ENCODE results near the gene GRIA1. TPM values are rescaled to one million over a fixed set of nuclear protein-coding genes. Genes with fewer than 3 reads are reported as not detected.

GRIA1 gene
- total RNA-seq, 1 experiment from 2014 or later = not detected

DNA sequence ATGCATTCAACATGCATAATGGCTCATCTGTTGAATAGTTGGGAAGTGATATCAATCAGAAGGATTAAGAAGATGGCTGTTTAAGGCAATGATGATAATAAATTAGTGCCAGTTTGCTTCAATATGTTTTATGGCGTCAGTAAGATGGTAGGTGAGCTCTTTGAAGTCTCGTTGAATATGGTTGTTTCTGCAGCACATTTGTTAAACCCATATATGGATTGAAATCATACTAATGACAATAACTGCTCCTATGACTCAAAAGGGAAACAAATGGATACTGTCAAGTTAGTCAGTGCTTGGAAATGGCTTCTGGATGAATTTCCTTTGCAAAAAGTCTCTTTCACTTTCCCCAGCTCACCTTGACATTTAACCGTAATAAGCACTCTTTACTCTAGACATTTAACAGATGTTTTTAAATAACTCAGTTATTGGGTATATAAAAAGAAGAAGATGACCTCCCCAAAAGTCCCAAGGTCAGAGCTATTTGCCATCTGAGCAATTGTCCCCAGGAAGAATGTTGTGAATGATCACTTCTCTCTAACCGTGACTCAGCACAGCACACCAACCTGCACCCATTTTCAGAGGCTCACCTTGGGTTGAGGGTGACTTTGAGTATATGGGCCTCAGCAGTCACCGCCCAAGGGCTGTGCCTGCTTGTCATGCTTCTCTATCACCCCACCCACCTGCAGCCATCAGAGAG is 133.4 kb downstream of the GRIA1 start:
- Histone ChIP-seq H3K9me3 (ENCODE audit: low read length) (no peaks in the 10 kb centered on the region), H3K36me3 (ENCODE audit: insufficient read depth, low read length) (no peaks in the 10 kb centered on the region), H3K4me3 (ENCODE audit: low read length) (no peak overlapping the region), H3K4me1 (ENCODE audit: low read length) (no peaks in the 10 kb centered on the region), H3K27me3 (ENCODE audit: low read length) (no peaks in the 10 kb centered on the region), H3K9ac (ENCODE audit: low read length) (no peak overlapping the region), H3K27ac (ENCODE audit: low read length) (no peak overlapping the region), H3K79me2 (ENCODE audit: low read length) (no peaks in the 10 kb centered on the region), H4K20me1 (ENCODE audit: insufficient read depth, low read depth, low read length) (no peaks in the 10 kb centered on the region), H3K9me2 (replicated peaks; ENCODE audit: insufficient read depth, low read length) (no peaks in the 10 kb centered on the region), H2AFZ (ENCODE audit: low read length) (no peak overlapping the region), H3K4me2 (ENCODE audit: low read depth, low read length, poor library complexity, severe bottlenecking) (no peak overlapping the region)
- no peak for DNase-seq

DNA sequence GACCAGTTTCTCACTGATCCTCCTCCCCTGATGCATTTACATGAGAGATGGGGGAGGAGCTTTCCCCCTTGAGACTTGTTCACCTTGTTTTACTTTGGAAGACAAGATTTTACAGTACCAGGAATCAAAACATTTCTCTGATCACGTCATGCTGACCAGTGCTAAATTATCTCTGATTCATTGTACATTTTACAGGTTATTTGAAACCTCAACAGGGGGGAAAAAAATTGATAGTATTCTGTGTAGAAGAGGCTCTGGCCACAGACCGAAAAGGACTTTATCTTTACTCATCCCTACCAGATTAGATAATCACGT is 133.9 kb downstream of the GRIA1 start:
- H4K20me1 ChIP-seq (ENCODE audit: insufficient read depth, low read depth, low read length) = no peaks in the 10 kb centered on the region
- no peaks in the 10 kb centered on the region for H3K36me3 ChIP-seq (ENCODE audit: insufficient read depth, low read length)
- no peaks in the 10 kb centered on the region for H3K4me1 ChIP-seq (ENCODE audit: low read length)
- H3K27ac ChIP-seq (ENCODE audit: low read length) = no peak overlapping the region
- H3K27me3 ChIP-seq (ENCODE audit: low read length) = no peaks in the 10 kb centered on the region
- H3K9me2 ChIP-seq (replicated peaks; ENCODE audit: insufficient read depth, low read length) = no peaks in the 10 kb centered on the region
- no peak overlapping the region for H3K4me3 ChIP-seq (ENCODE audit: low read length)
- no peaks in the 10 kb centered on the region for H3K9me3 ChIP-seq (ENCODE audit: low read length)
- H3K4me2 ChIP-seq (ENCODE audit: low read depth, low read length, poor library complexity, severe bottlenecking) = no peak overlapping the region
- DNase-seq = no peak
- H3K9ac ChIP-seq (ENCODE audit: low read length) = no peak overlapping the region
- H2AFZ ChIP-seq (ENCODE audit: low read length) = no peak overlapping the region
- H3K79me2 ChIP-seq (ENCODE audit: low read length) = no peaks in the 10 kb centered on the region

DNA sequence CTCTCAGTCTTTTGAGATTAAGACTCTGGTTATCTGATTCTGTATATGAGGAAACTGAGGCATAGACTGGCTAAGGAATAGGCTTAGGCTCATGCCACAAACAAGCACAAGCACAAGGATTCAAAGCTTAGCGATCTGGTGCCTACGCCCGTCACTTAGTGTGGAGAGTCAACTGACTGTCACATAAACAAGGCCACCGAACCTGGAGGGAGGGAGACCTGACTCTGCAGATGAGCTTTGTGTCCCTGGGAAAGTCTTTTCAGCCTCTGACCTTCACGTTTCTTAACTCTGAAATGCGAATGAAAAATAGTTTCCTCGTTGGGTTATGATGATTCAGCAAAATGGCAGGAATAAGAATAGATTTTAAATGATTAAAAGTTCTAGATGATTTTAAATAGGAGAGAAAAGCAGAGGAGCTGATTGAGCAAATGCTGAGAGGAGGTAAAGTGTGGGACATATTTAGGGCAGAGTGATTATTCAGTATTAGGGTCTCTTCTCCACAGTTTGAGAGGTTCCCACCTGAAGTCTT is 135.4 kb downstream of the GRIA1 start:
- Histone ChIP-seq H3K79me2 (ENCODE audit: low read length) (no peaks in the 10 kb centered on the region), H3K4me3 (ENCODE audit: low read length) (no peak overlapping the region), H3K27me3 (ENCODE audit: low read length) (no peaks in the 10 kb centered on the region), H3K36me3 (ENCODE audit: insufficient read depth, low read length) (no peaks in the 10 kb centered on the region), H3K9ac (ENCODE audit: low read length) (no peak overlapping the region), H3K9me2 (replicated peaks; ENCODE audit: insufficient read depth, low read length) (no peaks in the 10 kb centered on the region), H3K27ac (ENCODE audit: low read length) (no peak overlapping the region), H4K20me1 (ENCODE audit: insufficient read depth, low read depth, low read length) (no peaks in the 10 kb centered on the region), H3K4me1 (ENCODE audit: low read length) (no peaks in the 10 kb centered on the region), H3K9me3 (ENCODE audit: low read length) (no peaks in the 10 kb centered on the region), H2AFZ (ENCODE audit: low read length) (no peak overlapping the region), H3K4me2 (ENCODE audit: low read depth, low read length, poor library complexity, severe bottlenecking) (no peak overlapping the region)
- DNase-seq = no peak

DNA sequence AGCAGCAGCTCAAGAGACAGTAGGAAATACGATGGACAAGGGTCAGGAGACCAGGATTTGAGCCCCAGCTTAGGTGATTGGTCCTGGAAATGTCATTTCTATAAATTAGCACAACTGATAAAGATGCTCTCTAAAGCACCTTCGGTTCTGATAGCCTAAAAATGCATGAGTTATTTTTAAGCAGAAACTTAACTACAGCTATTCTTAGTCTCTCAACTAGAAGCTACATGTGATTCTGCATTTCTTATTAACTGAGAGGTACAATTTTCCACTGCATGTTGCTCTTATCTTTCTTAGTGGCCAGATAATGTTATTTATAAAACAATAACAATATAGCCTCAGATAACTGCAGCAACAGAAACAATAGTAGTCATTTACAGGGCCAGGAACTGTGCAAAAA is 136.4 kb downstream of the GRIA1 start:
- DNase-seq = no peak
- Histone ChIP-seq H3K9ac (ENCODE audit: low read length) (no peak overlapping the region), H3K27ac (ENCODE audit: low read length) (no peak overlapping the region), H2AFZ (ENCODE audit: low read length) (no peak overlapping the region), H3K79me2 (ENCODE audit: low read length) (no peaks in the 10 kb centered on the region), H3K27me3 (ENCODE audit: low read length) (no peaks in the 10 kb centered on the region), H3K4me3 (ENCODE audit: low read length) (no peak overlapping the region), H3K9me3 (ENCODE audit: low read length) (no peaks in the 10 kb centered on the region), H4K20me1 (ENCODE audit: insufficient read depth, low read depth, low read length) (no peaks in the 10 kb centered on the region), H3K36me3 (ENCODE audit: insufficient read depth, low read length) (no peaks in the 10 kb centered on the region), H3K4me2 (ENCODE audit: low read depth, low read length, poor library complexity, severe bottlenecking) (no peak overlapping the region), H3K4me1 (ENCODE audit: low read length) (no peaks in the 10 kb centered on the region), H3K9me2 (replicated peaks; ENCODE audit: insufficient read depth, low read length) (no peaks in the 10 kb centered on the region)

DNA sequence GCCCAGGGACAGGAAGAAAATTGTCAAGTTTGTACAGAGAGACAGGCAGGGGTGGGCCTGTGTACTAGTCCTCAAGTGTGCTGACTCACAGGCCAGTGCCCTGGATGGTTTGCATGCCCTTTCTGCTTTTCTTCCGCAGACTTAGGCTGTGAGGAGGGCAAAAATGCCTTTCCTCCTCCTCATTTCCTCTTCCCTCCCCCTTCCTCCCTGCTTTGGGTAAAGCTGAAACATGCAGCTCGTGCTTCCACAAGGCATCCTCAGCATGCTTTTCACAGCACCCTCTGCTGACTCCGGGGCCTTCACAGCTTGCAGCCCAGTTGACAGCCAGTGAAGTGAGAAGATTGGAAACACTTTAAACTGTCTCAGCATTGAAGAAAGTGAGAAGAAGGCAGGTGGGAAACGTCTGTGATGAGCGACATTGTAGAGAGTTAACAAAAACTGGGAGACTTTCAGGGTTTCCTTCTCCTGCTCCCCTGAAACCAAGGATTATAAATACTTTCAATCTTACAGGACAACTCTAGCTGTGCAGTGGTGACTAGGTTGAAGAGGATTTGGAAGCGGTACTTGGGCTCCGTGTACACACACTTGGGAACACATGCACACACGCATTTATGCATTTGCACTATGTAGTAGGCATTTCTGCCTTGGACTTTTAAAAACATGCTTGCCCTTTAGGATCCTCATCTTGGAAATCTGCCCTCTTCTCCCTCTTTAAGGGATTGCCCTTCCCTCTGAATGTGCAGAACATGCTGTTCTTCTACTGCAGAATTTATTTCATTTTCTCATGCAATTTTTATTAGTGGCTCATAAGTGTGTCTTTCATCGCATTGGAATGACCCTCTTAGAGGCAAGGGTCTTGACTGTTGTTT is 138.8 kb downstream of the GRIA1 start:
- H3K27me3 ChIP-seq (ENCODE audit: low read length) = no peaks in the 10 kb centered on the region
- H3K4me3 ChIP-seq (ENCODE audit: low read length) = no peak overlapping the region
- H3K79me2 ChIP-seq (ENCODE audit: low read length) = no peaks in the 10 kb centered on the region
- no peaks in the 10 kb centered on the region for H3K9me2 ChIP-seq (replicated peaks; ENCODE audit: insufficient read depth, low read length)
- no peak overlapping the region for H3K27ac ChIP-seq (ENCODE audit: low read length)
- no peaks in the 10 kb centered on the region for H4K20me1 ChIP-seq (ENCODE audit: insufficient read depth, low read depth, low read length)
- DNase-seq = no peak
- H3K9me3 ChIP-seq (ENCODE audit: low read length) = no peaks in the 10 kb centered on the region
- H3K36me3 ChIP-seq (ENCODE audit: insufficient read depth, low read length) = no peaks in the 10 kb centered on the region
- no peak overlapping the region for H3K9ac ChIP-seq (ENCODE audit: low read length)
- no peak overlapping the region for H2AFZ ChIP-seq (ENCODE audit: low read length)
- no peaks in the 10 kb centered on the region for H3K4me1 ChIP-seq (ENCODE audit: low read length)
- H3K4me2 ChIP-seq (ENCODE audit: low read depth, low read length, poor library complexity, severe bottlenecking) = no peak overlapping the region

DNA sequence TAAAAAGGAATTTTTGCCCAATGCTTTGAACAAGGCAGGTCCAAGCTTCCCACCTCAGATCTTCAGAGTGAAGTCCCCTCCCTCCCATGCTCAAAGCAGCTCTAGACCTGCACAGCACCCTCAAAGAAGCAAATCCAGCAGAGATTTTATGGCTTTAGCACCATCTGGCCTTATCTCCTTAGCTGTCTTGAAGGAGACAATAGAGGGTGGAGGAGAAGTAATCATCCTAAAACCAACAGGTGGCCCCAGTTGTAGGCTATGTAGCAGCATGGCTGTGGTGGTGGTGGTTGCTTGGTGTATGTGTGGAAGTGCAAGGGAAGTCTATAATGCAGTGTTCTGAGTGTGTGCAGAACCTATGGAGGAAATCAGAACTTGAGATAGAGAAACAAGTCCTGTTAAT is 140.1 kb downstream of the GRIA1 start:
- Histone ChIP-seq H3K4me2 (ENCODE audit: low read depth, low read length, poor library complexity, severe bottlenecking) (no peak overlapping the region), H4K20me1 (ENCODE audit: insufficient read depth, low read depth, low read length) (no peaks in the 10 kb centered on the region), H3K36me3 (ENCODE audit: insufficient read depth, low read length) (no peaks in the 10 kb centered on the region), H3K9ac (ENCODE audit: low read length) (no peak overlapping the region), H3K79me2 (ENCODE audit: low read length) (no peaks in the 10 kb centered on the region), H3K4me3 (ENCODE audit: low read length) (no peak overlapping the region), H3K9me2 (replicated peaks; ENCODE audit: insufficient read depth, low read length) (no peaks in the 10 kb centered on the region), H3K9me3 (ENCODE audit: low read length) (no peaks in the 10 kb centered on the region), H3K4me1 (ENCODE audit: low read length) (no peaks in the 10 kb centered on the region), H3K27ac (ENCODE audit: low read length) (no peak overlapping the region), H3K27me3 (ENCODE audit: low read length) (no peaks in the 10 kb centered on the region), H2AFZ (ENCODE audit: low read length) (no peak overlapping the region)
- no peak for DNase-seq

DNA sequence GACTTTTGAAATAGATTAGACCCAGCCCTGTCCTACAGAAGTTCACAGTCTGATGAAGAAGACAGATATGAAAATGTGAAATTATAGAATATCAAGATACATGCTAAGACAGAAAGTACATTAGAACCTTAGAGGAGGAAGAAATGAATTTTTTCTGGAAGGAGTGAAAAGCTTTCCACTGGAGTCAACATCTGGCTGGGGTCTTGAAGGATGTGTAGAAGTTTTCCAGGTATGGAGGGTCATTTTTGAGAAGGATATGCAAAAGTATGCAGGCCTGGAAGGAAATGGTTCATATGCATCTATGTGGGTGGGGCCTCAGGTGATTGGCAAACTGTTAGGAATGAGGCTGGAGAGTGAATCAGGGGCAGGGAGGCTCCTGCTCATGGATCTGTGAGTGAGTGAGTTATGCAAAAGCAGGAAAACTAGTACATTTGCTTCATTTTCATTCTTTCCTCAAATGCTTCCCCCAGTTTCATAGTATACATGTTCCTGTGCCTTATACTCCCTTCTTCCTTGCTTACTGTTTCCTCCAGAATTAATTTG is 142.3 kb downstream of the GRIA1 start:
- H3K4me2 ChIP-seq (ENCODE audit: low read depth, low read length, poor library complexity, severe bottlenecking) = no peak overlapping the region
- H3K4me3 ChIP-seq (ENCODE audit: low read length) = no peak overlapping the region
- no peak overlapping the region for H3K9ac ChIP-seq (ENCODE audit: low read length)
- DNase-seq = no peak
- H3K4me1 ChIP-seq (ENCODE audit: low read length) = no peaks in the 10 kb centered on the region
- no peak overlapping the region for H3K27ac ChIP-seq (ENCODE audit: low read length)
- no peaks in the 10 kb centered on the region for H3K9me2 ChIP-seq (replicated peaks; ENCODE audit: insufficient read depth, low read length)
- no peaks in the 10 kb centered on the region for H3K9me3 ChIP-seq (ENCODE audit: low read length)
- H3K36me3 ChIP-seq (ENCODE audit: insufficient read depth, low read length) = no peaks in the 10 kb centered on the region
- H2AFZ ChIP-seq (ENCODE audit: low read length) = no peak overlapping the region
- H3K27me3 ChIP-seq (ENCODE audit: low read length) = no peaks in the 10 kb centered on the region
- H3K79me2 ChIP-seq (ENCODE audit: low read length) = no peaks in the 10 kb centered on the region
- H4K20me1 ChIP-seq (ENCODE audit: insufficient read depth, low read depth, low read length) = no peaks in the 10 kb centered on the region

DNA sequence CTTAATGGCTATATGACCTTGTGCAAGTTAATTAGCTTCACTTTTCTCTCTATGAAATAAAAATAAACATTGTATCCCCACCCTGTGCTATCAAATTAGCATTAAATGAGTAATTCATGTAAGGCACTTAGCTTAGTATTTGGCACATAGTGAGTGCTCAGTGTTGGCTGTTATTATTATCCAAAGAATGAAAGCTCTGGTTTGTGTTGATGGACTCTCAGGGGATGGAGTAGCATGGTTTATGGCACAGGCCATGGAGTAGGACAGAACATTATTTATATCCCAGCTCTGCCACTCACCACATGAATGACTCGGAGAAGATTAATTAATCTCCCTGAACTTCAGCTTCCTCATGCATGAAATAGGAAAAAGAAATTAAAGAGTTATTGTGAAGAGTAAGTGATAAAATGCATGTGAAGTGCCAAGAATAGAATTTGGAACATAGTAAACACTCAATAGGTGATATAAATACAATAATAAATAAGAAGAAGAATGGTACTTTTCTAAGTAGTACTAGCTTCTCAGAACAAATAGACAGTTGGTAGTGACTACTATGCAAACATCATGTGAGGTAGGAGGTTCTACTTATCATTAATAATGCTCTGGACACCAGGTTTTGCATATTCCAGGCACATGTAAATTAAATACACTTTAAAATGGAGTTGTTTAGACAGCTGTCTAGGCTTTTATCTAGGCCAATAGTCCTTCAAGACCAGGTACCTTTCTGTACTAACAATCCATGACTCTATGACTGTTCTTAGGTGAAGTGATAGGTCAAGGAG is 146.4 kb downstream of the GRIA1 start:
- no peaks in the 10 kb centered on the region for H3K79me2 ChIP-seq (ENCODE audit: low read length)
- H2AFZ ChIP-seq (ENCODE audit: low read length) = no peak overlapping the region
- no peaks in the 10 kb centered on the region for H3K4me1 ChIP-seq (ENCODE audit: low read length)
- H3K36me3 ChIP-seq (ENCODE audit: insufficient read depth, low read length) = no peaks in the 10 kb centered on the region
- no peaks in the 10 kb centered on the region for H3K9me3 ChIP-seq (ENCODE audit: low read length)
- H3K27me3 ChIP-seq (ENCODE audit: low read length) = no peaks in the 10 kb centered on the region
- H3K4me3 ChIP-seq (ENCODE audit: low read length) = no peak overlapping the region
- H3K9ac ChIP-seq (ENCODE audit: low read length) = no peak overlapping the region
- H3K9me2 ChIP-seq (replicated peaks; ENCODE audit: insufficient read depth, low read length) = no peaks in the 10 kb centered on the region
- DNase-seq = no peak
- H3K27ac ChIP-seq (ENCODE audit: low read length) = no peak overlapping the region
- no peak overlapping the region for H3K4me2 ChIP-seq (ENCODE audit: low read depth, low read length, poor library complexity, severe bottlenecking)
- H4K20me1 ChIP-seq (ENCODE audit: insufficient read depth, low read depth, low read length) = no peaks in the 10 kb centered on the region

Measured in Karpas-422 (cell line).